CD4-positive, alpha-beta T cell (primary cell): ENCODE measurements around the gene C1orf167. TPM values are rescaled to one million over a fixed set of nuclear protein-coding genes. Genes with fewer than 3 reads are reported as not detected.

Source experiments
- ATAC-seq: fragments of 200-7000 bp; cut with Tn5 transposase; one replicate; pipeline ENCODE4 v1.10.0; 2022; ENCODE audit warnings: mild to moderate bottlenecking; ENCODE audit not compliant: poor library complexity
- CTCF ChIA-PET: fragments of 350-600 bp; sonication (Branson Sonifier 250); formaldehyde crosslinking; loops from one replicate; lab custom pipeline; 2021; ENCODE audit warnings: antibody characterized with exemption, inconsistent platforms; lab: Charles Lee
- POLR2A ChIA-PET: fragments of 350-600 bp; sonication (Branson Sonifier 250); formaldehyde crosslinking; loops from one replicate; lab custom pipeline; 2021; ENCODE audit warnings: antibody characterized with exemption, inconsistent platforms; lab: Charles Lee
- DNase-seq, 14 experiments: peaks; one replicate each; pipeline ENCODE4 v3.0.0-alpha.2; 2013 to 2020; ENCODE audit warnings: mixed read lengths in 2 of 14
- H3K27ac ChIP-seq, 2 donors: one replicate each; pipeline versions ENCODE4 v1.5.1 to v1.7.0; 2013; ENCODE audit warnings: low read length in 2 of 2, low read depth in 1 of 2, mild to moderate bottlenecking in 1 of 2
- H3K27me3 ChIP-seq, 2 experiments: 1 replicate in 1 of 2; 2 replicates in 1 of 2; pipeline versions ENCODE4 v1.6.1 to v1.7.0; 2013; ENCODE audit warnings: low read length in 2 of 2, control low read depth in 1 of 2, mild to moderate bottlenecking in 1 of 2, moderate library complexity in 1 of 2; ENCODE audit not compliant: insufficient read depth in 2 of 2, control insufficient read depth in 1 of 2
- H3K36me3 ChIP-seq: one replicate; pipeline ENCODE4 v1.6.1; 2013; ENCODE audit warnings: low read length, control low read depth; ENCODE audit not compliant: insufficient read depth
- H3K4me1 ChIP-seq: one replicate; pipeline ENCODE4 v1.6.1; 2013; ENCODE audit warnings: low read length, control low read depth; ENCODE audit not compliant: insufficient read depth
- H3K4me3 ChIP-seq: one replicate; pipeline ENCODE4 v1.5.1; 2013; ENCODE audit warnings: mild to moderate bottlenecking, low read length, moderate library complexity
- H3K9me3 ChIP-seq, 2 experiments: 1 replicate in 1 of 2; 2 replicates in 1 of 2; pipeline versions ENCODE4 v1.6.1 to v1.7.0; 2013; ENCODE audit warnings: low read length in 2 of 2, mild to moderate bottlenecking in 2 of 2, control low read depth in 1 of 2, moderate library complexity in 1 of 2; ENCODE audit not compliant: control insufficient read depth in 1 of 2, insufficient read depth in 1 of 2
- H3K27ac Mint-ChIP-seq: one replicate; pipeline ENCODE4 v1.8.0; 2020; ENCODE audit warnings: mixed read lengths
- H3K27me3 Mint-ChIP-seq: one replicate; pipeline ENCODE4 v1.8.0; 2021; ENCODE audit warnings: mixed read lengths
- H3K36me3 Mint-ChIP-seq: one replicate; pipeline ENCODE4 v1.8.0; 2021; ENCODE audit warnings: low read depth, mixed read lengths
- H3K4me1 Mint-ChIP-seq: one replicate; pipeline ENCODE4 v1.8.0; 2021; ENCODE audit warnings: low read depth, mixed read lengths
- H3K4me3 Mint-ChIP-seq: one replicate; pipeline ENCODE4 v1.8.0; 2020; ENCODE audit warnings: mild to moderate bottlenecking, mixed read lengths
- H3K9me3 Mint-ChIP-seq: one replicate; pipeline ENCODE4 v1.8.0; 2020; ENCODE audit warnings: mixed read lengths
- CTCF ChIP-seq: fragments of 200-600 bp; IDR thresholded peaks from one replicate; pipeline ENCODE4 v1.8.0; 2022; ENCODE audit warnings: antibody characterized with exemption, mild to moderate bottlenecking
- intact Hi-C, 2 experiments: fragments of 100-400 bp; cut with DNase I in 1 of 2; cut with micrococcal nuclease in 1 of 2; formaldehyde crosslinking; loops; one replicate each; pipeline versions ENCODE4 v1.15.1 to v1.9.0; 2023 to 2025; cut with DNase I, micrococcal nuclease
- total RNA-seq, 174 experiments: library from RNA in 2 of 174; stranded (reverse) in 2 of 174; gene quantifications; one replicate each; pipeline ENCODE4 v1.2.3 and lab custom pipeline; 2021 to 2026

The C1orf167 gene
- total RNA-seq, 2 experiments from 2014 or later: not detected

- Mint-ChIP-seq H3K4me1 (peaks cover 16% of the 10 kb centered on the region), H3K9me3 (no peaks in the 10 kb centered on the region), H3K27ac (no peak overlapping the region), H3K4me3 (no peak overlapping the region), H3K27me3 (no peaks in the 10 kb centered on the region), H3K36me3 (no peaks in the 10 kb centered on the region)
- Histone ChIP-seq H3K9me3 (no peaks in the 10 kb centered on the region), H3K36me3 (no peaks in the 10 kb centered on the region), H3K27me3 (peaks cover 0 to 3% of the 10 kb centered on the region in 2 experiments), H3K4me3 (no peak overlapping the region), H3K27ac (no peak overlapping the region), H3K4me1 (peaks cover 16% of the 10 kb centered on the region)
- no peak for ATAC-seq
- ChIA-PET POLR2A (no interaction called here), CTCF (interaction anchor here (1.7 to 2.0 kb wide), 2 partner anchors 64 to 69 kb away, joined by 4 read pairs; no protein-coding TSS in a partner anchor)
- intact Hi-C loops: no loop called here
- no peak for DNase-seq
- TF ChIP-seq CTCF: no peak
Measured at GRCh38 chr1:11714831-11715575, 47.0 kb upstream of the C1orf167 start.

GRCh38 chr1:11719313-11720032, 42.5 kb upstream of the C1orf167 start:
- Histone ChIP-seq H3K27me3 (no peaks in the 10 kb centered on the region), H3K36me3 (no peaks in the 10 kb centered on the region), H3K27ac (peak overlapping the region; percentile 15 to 64), H3K4me1 (peaks cover 18% of the 10 kb centered on the region), H3K4me3 (peak overlapping the region; percentile 54), H3K9me3 (no peaks in the 10 kb centered on the region)
- peak overlapping the region; percentile 86 for H3K27ac Mint-ChIP-seq
- intact Hi-C loops: loop anchor here (1.0 to 2.0 kb wide), 8 partner anchors 17 to 682 kb away; partner anchors contain the start of genes FBXO6 (in 2 of the 2), AGTRAP (in 1 of the 2) and MAD2L2 (in 1 of the 2)
- POLR2A ChIA-PET: interaction anchor here (0.6 to 2.4 kb wide), 27 partner anchors 11 to 1532 kb away, joined by 3 to 52 read pairs (median 5); partner anchors contain the start of genes AGTRAP, CLCN6, FBXO2 and FBXO44
- TF ChIP-seq CTCF: peak; percentile 96
- ATAC-seq: peak; percentile 89
- peak; percentile 80 to 94 (median 88) for DNase-seq
- H3K4me3 Mint-ChIP-seq: peak overlapping the region; percentile 86
- H3K9me3 Mint-ChIP-seq: no peaks in the 10 kb centered on the region
- no peaks in the 10 kb centered on the region for H3K36me3 Mint-ChIP-seq
- CTCF ChIA-PET: interaction anchor here (0.5 to 2.2 kb wide), 25 partner anchors 11 to 682 kb away, joined by 3 to 60 read pairs (median 5); partner anchors contain the start of genes AGTRAP, FBXO2, FBXO6 and MAD2L2
- no peaks in the 10 kb centered on the region for H3K27me3 Mint-ChIP-seq
- H3K4me1 Mint-ChIP-seq: peaks cover 17% of the 10 kb centered on the region

- H3K4me1 Mint-ChIP-seq: peaks cover 17% of the 10 kb centered on the region
- no peaks in the 10 kb centered on the region for H3K27me3 Mint-ChIP-seq
- peak; percentile 33 for TF ChIP-seq CTCF
- intact Hi-C loops: loop anchor here in 1 of 2 experiments (2.0 kb wide), 1 partner anchor 29 kb away; no protein-coding TSS in a partner anchor
- no peak for ATAC-seq
- no peak for DNase-seq
- no peak overlapping the region for H3K4me3 ChIP-seq
- peak overlapping the region; percentile 86 for H3K27ac Mint-ChIP-seq
- peaks cover 18% of the 10 kb centered on the region for H3K4me1 ChIP-seq
- no peaks in the 10 kb centered on the region for H3K27me3 ChIP-seq
- ChIA-PET CTCF (interaction anchor here (0.5 to 2.2 kb wide), 22 partner anchors 11 to 682 kb away, joined by 3 to 60 read pairs (median 6); partner anchors contain the start of genes AGTRAP, FBXO2, FBXO6 and MAD2L2), POLR2A (interaction anchor here (0.7 to 2.4 kb wide), 22 partner anchors 11 to 756 kb away, joined by 3 to 52 read pairs (median 5); partner anchors contain the start of genes AGTRAP, FBXO2, FBXO44 and FBXO6)
- H3K36me3 Mint-ChIP-seq: no peaks in the 10 kb centered on the region
- H3K9me3 ChIP-seq: no peaks in the 10 kb centered on the region
- H3K36me3 ChIP-seq: no peaks in the 10 kb centered on the region
- H3K9me3 Mint-ChIP-seq: no peaks in the 10 kb centered on the region
- peak overlapping the region; percentile 86 for H3K4me3 Mint-ChIP-seq
- H3K27ac ChIP-seq: peak overlapping the region in 1 of 2 donors; percentile 64
Measured at GRCh38 chr1:11720033-11720376, 42.0 kb upstream of the C1orf167 start.
